Renal cortical epithelial cell (primary cell): ENCODE results near the gene ENPP3. TPM values are rescaled to one million over a fixed set of nuclear protein-coding genes. Genes with fewer than 3 reads are reported as not detected.

ENCODE experiments used
- DNase-seq: peaks from one replicate; pipeline ENCODE4 v3.0.0-alpha.2; 2011; ENCODE audit warnings: low read depth
- total RNA-seq: library from RNA; depleted of rRNA; stranded (reverse); fragments of >200 nt; gene quantifications from 2 replicates; pipeline ENCODE4 v1.2.3, GENCODE V29; 2014

ENPP3 gene
- total RNA-seq, 1 donor from 2014 or later, result 0.65 TPM

- DNase-seq, result no peak
Measured at GRCh38 chr6:131642987-131643611, 6.0 kb downstream of the ENPP3 start.

GRCh38 chr6:131643855-131644460, 6.9 kb downstream of the ENPP3 start:
- no peak for DNase-seq

GRCh38 chr6:131644921-131645320, 7.8 kb downstream of the ENPP3 start:
- DNase-seq, result no peak

- peak; percentile 33 for DNase-seq
Measured at GRCh38 chr6:131645846-131646245, 8.7 kb downstream of the ENPP3 start.

- DNase-seq, result no peak
Measured at GRCh38 chr6:131646249-131646670, 9.2 kb downstream of the ENPP3 start.

- no peak for DNase-seq
Measured at GRCh38 chr6:131651782-131652181, 14.7 kb downstream of the ENPP3 start.

- peak; percentile 39 for DNase-seq
Measured at GRCh38 chr6:131652472-131652871, 15.4 kb downstream of the ENPP3 start.

- DNase-seq, result peak; percentile 55
Measured at GRCh38 chr6:131654326-131654725, 17.2 kb downstream of the ENPP3 start.

- DNase-seq, result no peak
Measured at GRCh38 chr6:131655387-131655786, 18.3 kb downstream of the ENPP3 start.

- DNase-seq, result no peak
Measured at GRCh38 chr6:131655951-131656350, 18.8 kb downstream of the ENPP3 start.

- DNase-seq, result no peak
Measured at GRCh38 chr6:131656667-131657066, 19.6 kb downstream of the ENPP3 start.

- DNase-seq, result no peak
Measured at GRCh38 chr6:131657222-131657621, 20.1 kb downstream of the ENPP3 start.

GRCh38 chr6:131657630-131658111, 20.6 kb downstream of the ENPP3 start:
- DNase-seq, result no peak

GRCh38 chr6:131658287-131658686, 21.2 kb downstream of the ENPP3 start:
- no peak for DNase-seq

- DNase-seq, result peak; percentile 71
Measured at GRCh38 chr6:131660195-131660594, 23.1 kb downstream of the ENPP3 start.

GRCh38 chr6:131663578-131664165, 26.6 kb downstream of the ENPP3 start:
- DNase-seq, result no peak

- peak; percentile 60 for DNase-seq
Measured at GRCh38 chr6:131669891-131670290, 32.8 kb downstream of the ENPP3 start.

GRCh38 chr6:131673184-131673583, 36.1 kb downstream of the ENPP3 start:
- no peak for DNase-seq

- no peak for DNase-seq
Measured at GRCh38 chr6:131678442-131678841, 41.3 kb downstream of the ENPP3 start.

GRCh38 chr6:131680868-131681267, 43.8 kb downstream of the ENPP3 start:
- no peak for DNase-seq

- DNase-seq, result no peak
Measured at GRCh38 chr6:131681585-131681984, 44.5 kb downstream of the ENPP3 start.

GRCh38 chr6:131682442-131682841, 45.3 kb downstream of the ENPP3 start:
- no peak for DNase-seq

GRCh38 chr6:131683479-131683878, 46.4 kb downstream of the ENPP3 start:
- no peak for DNase-seq
